ENCODE measurements around the gene LAMA3. TPM values are rescaled to one million over a fixed set of nuclear protein-coding genes. Genes with fewer than 3 reads are reported as not detected.

LAMA3 gene
- total RNA-seq, 1 experiment from 2014 or later: 8.1 TPM

DNA sequence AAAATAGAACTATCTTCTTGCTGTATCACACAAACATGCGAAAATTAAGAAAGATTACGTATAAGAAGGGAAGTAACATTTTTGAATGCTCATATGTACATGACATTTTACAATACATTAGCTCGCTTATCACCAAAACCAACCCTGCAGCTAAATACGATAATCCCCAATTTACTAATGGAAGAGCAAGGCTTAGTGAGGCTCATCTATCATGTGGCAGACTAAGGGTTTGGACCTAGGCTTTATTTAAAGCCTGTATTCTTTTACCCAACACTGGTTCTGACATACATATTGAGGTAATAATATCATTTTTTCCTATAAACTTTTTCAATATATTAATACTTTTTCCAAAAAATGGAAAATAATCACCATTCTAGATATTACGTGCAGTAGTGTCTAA is 208.5 kb downstream of the LAMA3 start:
- Histone ChIP-seq H3K36me3 (ENCODE audit: control insufficient read depth, insufficient read depth, low read length) (no peaks in the 10 kb centered on the region), H3K27me3 (ENCODE audit: control insufficient read depth, insufficient read depth, low read length) (peaks cover 13% of the 10 kb centered on the region; the same call in 1 of the 2 replicates), H3K27ac (ENCODE audit: low read length) (no peak overlapping the region), H3K4me1 (ENCODE audit: control insufficient read depth, insufficient read depth, low read length) (no peaks in the 10 kb centered on the region), H3K9me3 (ENCODE audit: control insufficient read depth, insufficient read depth, low read depth, low read length) (no peaks in the 10 kb centered on the region), H3K4me3 (ENCODE audit: low read depth in 2 of 2, low read length in 2 of 2) (no peak overlapping the region)
- ATAC-seq (no peak), DNase-seq (ENCODE audit: low read depth, low spot score) (no peak)
- TF ChIP-seq SIN3A (IDR thresholded peaks at IDR 0.05; ENCODE audit: borderline replicate concordance, insufficient read depth, low read depth, low read length): no peak
- POLR2A ChIA-PET: no interaction called here
- no TSS peak for BruUV-seq (replicated peaks)
- CTCF ChIA-PET: no interaction called here
- intact Hi-C loops (cut with micrococcal nuclease; ENCODE audit: unreplicated experiment) (no loop called here), in situ Hi-C loops (cut with HindIII; ENCODE audit: low pct_unique_long_range_greater_than_20kb, low sequenced_read_pairs) (no loop called here)

DNA sequence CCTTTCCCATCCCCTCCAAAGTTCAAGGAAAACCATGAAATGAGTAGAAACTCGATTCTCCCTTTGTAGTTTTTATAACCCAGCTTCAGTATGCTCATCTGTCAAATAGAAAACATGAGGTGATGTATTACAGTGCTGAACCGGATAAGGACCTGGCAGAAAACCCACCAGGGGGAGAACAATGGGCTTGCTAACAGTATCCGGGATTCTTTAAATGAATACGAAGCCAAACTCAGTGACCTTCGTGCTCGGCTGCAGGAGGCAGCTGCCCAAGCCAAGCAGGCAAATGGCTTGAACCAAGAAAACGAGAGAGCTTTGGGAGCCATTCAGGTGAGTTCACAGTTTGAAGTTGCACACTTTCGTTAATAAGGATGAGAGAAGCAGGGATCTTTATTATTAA is 211.7 kb downstream of the LAMA3 start:
- no peak overlapping the region for H3K4me3 ChIP-seq (ENCODE audit: low read depth in 2 of 2, low read length in 2 of 2)
- ATAC-seq: no peak
- H3K36me3 ChIP-seq (ENCODE audit: control insufficient read depth, insufficient read depth, low read length): no peaks in the 10 kb centered on the region
- no peaks in the 10 kb centered on the region for H3K9me3 ChIP-seq (ENCODE audit: control insufficient read depth, insufficient read depth, low read depth, low read length)
- intact Hi-C loops (cut with micrococcal nuclease; ENCODE audit: unreplicated experiment) (no loop called here), in situ Hi-C loops (cut with HindIII; ENCODE audit: low pct_unique_long_range_greater_than_20kb, low sequenced_read_pairs) (no loop called here)
- TF ChIP-seq, protein P1, sequence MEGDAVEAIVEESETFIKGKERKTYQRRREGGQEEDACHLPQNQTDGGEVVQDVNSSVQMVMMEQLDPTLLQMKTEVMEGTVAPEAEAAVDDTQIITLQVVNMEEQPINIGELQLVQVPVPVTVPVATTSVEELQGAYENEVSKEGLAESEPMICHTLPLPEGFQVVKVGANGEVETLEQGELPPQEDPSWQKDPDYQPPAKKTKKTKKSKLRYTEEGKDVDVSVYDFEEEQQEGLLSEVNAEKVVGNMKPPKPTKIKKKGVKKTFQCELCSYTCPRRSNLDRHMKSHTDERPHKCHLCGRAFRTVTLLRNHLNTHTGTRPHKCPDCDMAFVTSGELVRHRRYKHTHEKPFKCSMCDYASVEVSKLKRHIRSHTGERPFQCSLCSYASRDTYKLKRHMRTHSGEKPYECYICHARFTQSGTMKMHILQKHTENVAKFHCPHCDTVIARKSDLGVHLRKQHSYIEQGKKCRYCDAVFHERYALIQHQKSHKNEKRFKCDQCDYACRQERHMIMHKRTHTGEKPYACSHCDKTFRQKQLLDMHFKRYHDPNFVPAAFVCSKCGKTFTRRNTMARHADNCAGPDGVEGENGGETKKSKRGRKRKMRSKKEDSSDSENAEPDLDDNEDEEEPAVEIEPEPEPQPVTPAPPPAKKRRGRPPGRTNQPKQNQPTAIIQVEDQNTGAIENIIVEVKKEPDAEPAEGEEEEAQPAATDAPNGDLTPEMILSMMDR (IDR thresholded peaks at IDR 0.05): no peak
- TF ChIP-seq SIN3A (IDR thresholded peaks at IDR 0.05; ENCODE audit: borderline replicate concordance, insufficient read depth, low read depth, low read length): no peak
- TF ChIP-seq POLR2AphosphoS5 (IDR thresholded peaks at IDR 0.05; ENCODE audit: low read depth, low read length): no peak
- no peak for TF ChIP-seq TCF7L2 (IDR thresholded peaks at IDR 0.05; ENCODE audit: low read depth, low read length)
- TF ChIP-seq REST (IDR thresholded peaks at IDR 0.05; ENCODE audit: insufficient read depth in 1 of 2, low read depth in 2 of 2, low read length in 1 of 2): no peak
- DNase-seq (ENCODE audit: low read depth, low spot score): no peak
- CTCF ChIA-PET: no interaction called here
- POLR2A ChIA-PET: interaction anchor here (0.6 kb wide), 1 partner anchor 13 kb away, joined by 4 read pairs; no protein-coding TSS in a partner anchor
- BruUV-seq (replicated peaks): no TSS peak
- no peaks in the 10 kb centered on the region for H3K4me1 ChIP-seq (ENCODE audit: control insufficient read depth, insufficient read depth, low read length)
- no peak overlapping the region for H3K27ac ChIP-seq (ENCODE audit: low read length)
- H3K27me3 ChIP-seq (ENCODE audit: control insufficient read depth, insufficient read depth, low read length): peaks cover 13% of the 10 kb centered on the region; the same call in 1 of the 2 replicates

DNA sequence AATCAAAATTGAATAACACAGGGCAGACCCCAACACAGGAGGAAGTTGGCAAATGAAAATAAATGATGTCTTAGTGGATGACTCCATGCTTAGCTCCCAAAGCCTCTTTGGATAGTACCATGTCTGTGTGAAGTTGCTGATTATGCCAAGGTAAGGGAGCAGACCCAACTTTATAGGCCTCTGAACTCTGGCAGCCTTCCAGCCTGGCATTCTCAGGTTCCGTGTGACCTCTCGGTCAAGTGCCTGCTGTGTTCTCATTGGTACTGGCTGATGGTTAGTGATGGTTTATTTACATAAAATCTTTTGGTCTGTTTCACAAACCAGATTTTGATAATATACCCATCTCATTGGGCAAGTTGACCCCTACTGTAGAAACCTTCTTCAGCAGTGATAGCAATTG is 213.1 kb downstream of the LAMA3 start:
- intact Hi-C loops (cut with micrococcal nuclease; ENCODE audit: unreplicated experiment): no loop called here
- ChIA-PET POLR2A (no interaction called here), CTCF (no interaction called here)
- Histone ChIP-seq H3K27ac (ENCODE audit: low read length) (no peak overlapping the region), H3K36me3 (ENCODE audit: control insufficient read depth, insufficient read depth, low read length) (no peaks in the 10 kb centered on the region), H3K27me3 (ENCODE audit: control insufficient read depth, insufficient read depth, low read length) (peaks cover 9% of the 10 kb centered on the region; the same call in 1 of the 2 replicates), H3K4me1 (ENCODE audit: control insufficient read depth, insufficient read depth, low read length) (no peaks in the 10 kb centered on the region), H3K4me3 (ENCODE audit: low read depth in 2 of 2, low read length in 2 of 2) (no peak overlapping the region), H3K9me3 (ENCODE audit: control insufficient read depth, insufficient read depth, low read depth, low read length) (no peaks in the 10 kb centered on the region)
- no peak for ATAC-seq
- no TSS peak for BruUV-seq (replicated peaks)
- in situ Hi-C loops (cut with HindIII; ENCODE audit: low pct_unique_long_range_greater_than_20kb, low sequenced_read_pairs): no loop called here
- TF ChIP-seq SIN3A (IDR thresholded peaks at IDR 0.05; ENCODE audit: borderline replicate concordance, insufficient read depth, low read depth, low read length) (no peak), POLR2AphosphoS5 (IDR thresholded peaks at IDR 0.05; ENCODE audit: low read depth, low read length) (no peak), TCF7L2 (IDR thresholded peaks at IDR 0.05; ENCODE audit: low read depth, low read length) (no peak), REST (IDR thresholded peaks at IDR 0.05; ENCODE audit: insufficient read depth in 1 of 2, low read depth in 2 of 2, low read length in 1 of 2) (no peak)
- no peak for DNase-seq (ENCODE audit: low read depth, low spot score)

Data from Panc1 (cell line).